Peyer's patch (tissue), 4 donors: ENCODE data around the gene EMC8. TPM values are rescaled to one million over a fixed set of nuclear protein-coding genes. Genes with fewer than 3 reads are reported as not detected.
"Not testable (repeated sequence)": the region's sequence is repeated elsewhere in the genome, so short reads cannot be mapped to it uniquely, and the experiment has no call there.

ENCODE experiments used
- DNase-seq, 3 donors: peaks; one replicate each; pipeline ENCODE4 v3.0.0-alpha.2; 2017 to 2019
- H3K27ac ChIP-seq, 4 donors: fragments of 200-600 bp; sonication (generic); one replicate each; pipeline ENCODE4 v1.5.1; 2016 to 2019
- H3K27me3 ChIP-seq, 2 donors: fragments of 200-600 bp; sonication (generic); one replicate each; pipeline ENCODE4 v1.5.1; 2019
- H3K36me3 ChIP-seq, 3 donors: fragments of 200-600 bp; sonication (generic); one replicate each; pipeline ENCODE4 v1.5.1; 2016 to 2019
- H3K4me1 ChIP-seq, 4 donors: fragments of 200-600 bp; sonication (generic); one replicate each; pipeline ENCODE4 v1.5.1; 2016 to 2019
- H3K4me3 ChIP-seq, 4 donors: fragments of 200-600 bp; sonication (generic); 1 replicate in 3 of 4; 2 replicates in 1 of 4; pipeline ENCODE4 v1.5.1; 2016 to 2019; ENCODE audit warnings: mild to moderate bottlenecking in 1 of 4
- H3K9me3 ChIP-seq, 4 donors: fragments of 200-600 bp; sonication (generic); one replicate each; pipeline ENCODE4 v1.5.1; 2016 to 2019; ENCODE audit warnings: mild to moderate bottlenecking in 1 of 4
- POLR2A ChIP-seq, 2 donors: fragments of 450-650 bp; IDR thresholded peaks; one replicate each; pipeline ENCODE4 v1.5.1; 2017; ENCODE audit warnings: antibody characterized with exemption in 2 of 2, mild to moderate bottlenecking in 2 of 2, moderate library complexity in 2 of 2
- total RNA-seq, 4 donors: library from RNA; depleted of rRNA; stranded (reverse); fragments of >200 nt; gene quantifications; one replicate each; pipeline ENCODE4 v1.1.0, GENCODE V29; 2016
- TF ChIP-seq, protein P1 (sequence below), 6 experiments: fragments of 450-650 bp in 4 of 6; fragments of 200-600 bp in 2 of 6; sonication (generic) in 1 of 6; IDR thresholded peaks; one replicate each; pipeline ENCODE4 v1.5.1; 2017 to 2019; ENCODE audit warnings: antibody characterized with exemption in 6 of 6, mild to moderate bottlenecking in 3 of 6, moderate library complexity in 1 of 6

The EMC8 gene
- total RNA-seq, 4 donors from 2014 or later = 37.2 to 38.9 (median 38.5) TPM

GRCh38 chr16:85809645-85810044, 10.3 kb upstream of the EMC8 start:
- Histone ChIP-seq H3K4me1 (no peaks in the 10 kb centered on the region), H3K36me3 (peaks cover 0 to 28% (median 0%) of the 10 kb centered on the region in 3 donors), H3K27ac (no peak overlapping the region), H3K4me3 (no peak overlapping the region), H3K27me3 (no peaks in the 10 kb centered on the region), H3K9me3 (no peaks in the 10 kb centered on the region)
- DNase-seq = no peak
- no peak for TF ChIP-seq POLR2A (IDR thresholded peaks at IDR 0.05)
- TF ChIP-seq, protein P1, sequence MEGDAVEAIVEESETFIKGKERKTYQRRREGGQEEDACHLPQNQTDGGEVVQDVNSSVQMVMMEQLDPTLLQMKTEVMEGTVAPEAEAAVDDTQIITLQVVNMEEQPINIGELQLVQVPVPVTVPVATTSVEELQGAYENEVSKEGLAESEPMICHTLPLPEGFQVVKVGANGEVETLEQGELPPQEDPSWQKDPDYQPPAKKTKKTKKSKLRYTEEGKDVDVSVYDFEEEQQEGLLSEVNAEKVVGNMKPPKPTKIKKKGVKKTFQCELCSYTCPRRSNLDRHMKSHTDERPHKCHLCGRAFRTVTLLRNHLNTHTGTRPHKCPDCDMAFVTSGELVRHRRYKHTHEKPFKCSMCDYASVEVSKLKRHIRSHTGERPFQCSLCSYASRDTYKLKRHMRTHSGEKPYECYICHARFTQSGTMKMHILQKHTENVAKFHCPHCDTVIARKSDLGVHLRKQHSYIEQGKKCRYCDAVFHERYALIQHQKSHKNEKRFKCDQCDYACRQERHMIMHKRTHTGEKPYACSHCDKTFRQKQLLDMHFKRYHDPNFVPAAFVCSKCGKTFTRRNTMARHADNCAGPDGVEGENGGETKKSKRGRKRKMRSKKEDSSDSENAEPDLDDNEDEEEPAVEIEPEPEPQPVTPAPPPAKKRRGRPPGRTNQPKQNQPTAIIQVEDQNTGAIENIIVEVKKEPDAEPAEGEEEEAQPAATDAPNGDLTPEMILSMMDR (IDR thresholded peaks at IDR 0.05) = no peak

DNA sequence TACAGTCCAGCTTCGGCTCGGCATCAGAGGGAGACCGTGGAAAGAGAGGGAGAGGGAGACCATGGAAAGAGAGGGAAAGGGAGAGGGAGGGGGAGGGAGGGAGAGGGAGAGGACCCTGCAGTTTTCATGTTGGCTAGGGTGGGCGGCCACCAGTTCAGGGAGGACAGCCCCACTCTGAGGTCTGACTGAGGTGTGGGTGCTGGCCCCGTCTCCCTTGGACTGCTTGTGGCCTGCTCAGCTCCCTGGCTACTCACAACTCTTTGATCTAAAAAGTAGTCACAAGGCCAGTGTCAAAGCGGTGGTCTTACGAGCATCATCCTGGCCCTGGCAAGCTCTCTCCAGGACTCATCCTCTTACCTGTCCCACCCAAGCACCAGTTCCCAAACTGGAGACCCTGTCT, 9.6 kb upstream of the EMC8 start:
- Histone ChIP-seq H3K4me1 (no peaks in the 10 kb centered on the region), H3K4me3 (no peak overlapping the region), H3K36me3 (peaks cover 0 to 35% (median 0%) of the 10 kb centered on the region in 3 donors), H3K27ac (no peak overlapping the region), H3K9me3 (no peaks in the 10 kb centered on the region), H3K27me3 (no peaks in the 10 kb centered on the region)
- no peak for DNase-seq
- TF ChIP-seq, protein P1 (IDR thresholded peaks at IDR 0.05) = no peak
- no peak for TF ChIP-seq POLR2A (IDR thresholded peaks at IDR 0.05)

GRCh38 chr16:85808104-85808503, 8.8 kb upstream of the EMC8 start:
- H3K9me3 ChIP-seq, DNase-seq, H3K4me1 ChIP-seq, H3K4me3 ChIP-seq, H3K27me3 ChIP-seq, H3K27ac ChIP-seq: not testable (repeated sequence)
- H3K36me3 ChIP-seq = peaks cover 0 to 43% (median 0%) of the 10 kb centered on the region in 3 donors

- H3K4me3 ChIP-seq, H3K9me3 ChIP-seq, H3K27me3 ChIP-seq, DNase-seq, H3K27ac ChIP-seq, H3K4me1 ChIP-seq: not testable (repeated sequence)
- H3K36me3 ChIP-seq = peaks cover 0 to 51% (median 0%) of the 10 kb centered on the region in 3 donors
Measured at GRCh38 chr16:85807340-85807739, 8.0 kb upstream of the EMC8 start.

DNA sequence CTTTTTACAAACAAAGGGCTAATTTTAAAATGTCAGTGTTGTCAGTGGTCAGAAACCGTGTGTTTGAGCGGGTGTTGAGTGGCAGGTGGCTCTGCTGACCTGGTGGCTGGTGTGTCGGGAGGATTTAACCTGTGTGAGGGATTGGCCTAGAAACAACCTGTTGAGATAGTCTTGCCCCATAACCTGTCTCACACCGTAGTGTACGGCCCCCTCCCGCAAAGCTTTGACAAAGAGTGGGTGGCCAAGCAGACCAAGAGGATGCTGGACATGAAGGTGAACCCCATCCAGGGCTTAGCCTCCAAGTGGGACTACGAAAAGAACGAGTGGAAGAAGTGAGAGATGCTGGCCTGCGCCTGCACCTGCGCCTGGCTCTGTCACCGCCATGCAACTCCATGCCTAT, 7.2 kb upstream of the EMC8 start:
- Histone ChIP-seq H3K4me1 (peaks cover 0 to 1% (median 0%) of the 10 kb centered on the region in 4 donors), H3K36me3 (peaks cover 0 to 59% (median 0%) of the 10 kb centered on the region in 3 donors), H3K27me3 (no peaks in the 10 kb centered on the region), H3K9me3 (no peaks in the 10 kb centered on the region), H3K27ac (no peak overlapping the region), H3K4me3 (no peak overlapping the region)
- TF ChIP-seq, protein P1 (IDR thresholded peaks at IDR 0.05) = no peak
- TF ChIP-seq POLR2A (IDR thresholded peaks at IDR 0.05) = no peak
- no peak for DNase-seq

- Histone ChIP-seq H3K4me1 (peaks cover 0 to 11% (median 2%) of the 10 kb centered on the region in 4 donors), H3K27ac (no peak overlapping the region), H3K4me3 (no peak overlapping the region), H3K9me3 (no peaks in the 10 kb centered on the region), H3K27me3 (no peaks in the 10 kb centered on the region), H3K36me3 (peaks cover 0 to 63% (median 0%) of the 10 kb centered on the region in 3 donors)
- TF ChIP-seq, protein P1 (IDR thresholded peaks at IDR 0.05) = no peak
- TF ChIP-seq POLR2A (IDR thresholded peaks at IDR 0.05) = no peak
- peak in 1 of 3 donors; percentile 15 for DNase-seq
Measured at GRCh38 chr16:85805442-85806045, 6.2 kb upstream of the EMC8 start.

DNA sequence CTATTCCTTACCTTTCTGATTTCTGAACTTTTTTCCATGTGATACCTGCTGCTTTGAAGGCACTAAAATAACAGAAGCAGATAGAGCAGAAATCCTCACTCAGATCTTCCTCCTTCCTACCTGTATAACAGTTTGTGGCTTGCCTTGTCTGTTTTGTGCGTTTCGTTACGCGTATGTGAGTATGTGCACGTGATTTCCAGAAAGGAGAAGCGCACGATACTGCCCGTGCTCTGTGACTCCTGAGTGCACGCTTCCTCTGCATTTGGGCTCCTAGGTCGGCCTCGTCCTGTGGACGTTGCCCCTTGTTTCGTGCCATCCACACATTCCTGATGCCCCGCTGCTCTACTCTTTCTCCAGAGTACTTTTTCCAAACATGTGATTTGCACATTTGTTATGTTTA, 4.2 kb upstream of the EMC8 start:
- Histone ChIP-seq H3K4me1 (peaks cover 0 to 16% (median 8%) of the 10 kb centered on the region in 4 donors), H3K27me3 (no peaks in the 10 kb centered on the region), H3K36me3 (peaks cover 0 to 63% (median 0%) of the 10 kb centered on the region in 3 donors), H3K9me3 (no peaks in the 10 kb centered on the region), H3K27ac (no peak overlapping the region), H3K4me3 (no peak overlapping the region)
- TF ChIP-seq POLR2A (IDR thresholded peaks at IDR 0.05) = no peak
- TF ChIP-seq, protein P1 (IDR thresholded peaks at IDR 0.05) = no peak
- DNase-seq = peak in 1 of 3 donors; percentile 12
